GM12878 (cell line): ENCODE results near the gene SLC9C1. TPM values are rescaled to one million over a fixed set of nuclear protein-coding genes. Genes with fewer than 3 reads are reported as not detected.

Experiments used
- ATF3 ChIP-seq: IDR thresholded peaks from 2 replicates; pipeline ENCODE4 v1.6.1; 2011; ENCODE audit warnings: low read depth, mild to moderate bottlenecking, low read length, moderate library complexity, borderline replicate concordance; ENCODE audit errors: extremely low read depth
- BHLHE40 ChIP-seq, 2 experiments: fragments of 450-650 bp in 1 of 2; IDR thresholded peaks; 2 replicates each; pipeline ENCODE4 v1.6.1; 2011 to 2017; ENCODE audit warnings: low read depth in 2 of 2, borderline replicate concordance in 1 of 2, improper control_type of control experiment in 1 of 2, low read length in 1 of 2, mild to moderate bottlenecking in 1 of 2
- CBX3 ChIP-seq: fragments of 200-600 bp; sonication (generic); IDR thresholded peaks from 2 replicates; pipeline ENCODE4 v1.6.1; 2016; ENCODE audit warnings: low read depth, borderline replicate concordance
- CEBPB ChIP-seq, 2 experiments: fragments of 150-350 bp in 1 of 2; IDR thresholded peaks; 2 replicates each; pipeline ENCODE4 v1.6.1; 2012 to 2014; ENCODE audit warnings: low read depth in 2 of 2, low read length in 2 of 2, borderline replicate concordance in 1 of 2, inconsistent platforms in 1 of 2
- ETV6 ChIP-seq, 2 experiments: fragments of 450-650 bp in 1 of 2; IDR thresholded peaks in 1 of 2; conservative IDR thresholded peaks in 1 of 2; 2 replicates each; pipeline ENCODE4 v1.6.1; 2014; ENCODE audit warnings: antibody characterized with exemption in 1 of 2, borderline replicate concordance in 1 of 2, low read depth in 1 of 2, mild to moderate bottlenecking in 1 of 2, moderate library complexity in 1 of 2
- FOXK2 ChIP-seq: fragments of 450-650 bp; IDR thresholded peaks from 2 replicates; pipeline ENCODE4 v1.6.1; 2017; ENCODE audit warnings: mild to moderate bottlenecking, moderate library complexity
- FOXM1 ChIP-seq: IDR thresholded peaks from 2 replicates; pipeline ENCODE4 v1.6.1; 2012; ENCODE audit warnings: low read depth, mild to moderate bottlenecking, inconsistent platforms, low read length, moderate library complexity
- IKZF1 ChIP-seq: fragments of 450-650 bp; conservative IDR thresholded peaks from 2 replicates; pipeline ENCODE4 v1.6.1; 2017; ENCODE audit warnings: antibody characterized with exemption, mild to moderate bottlenecking
- IKZF2 ChIP-seq, 2 experiments: fragments of 450-650 bp; IDR thresholded peaks; 2 replicates each; pipeline ENCODE4 v1.6.1; 2017; ENCODE audit warnings: mild to moderate bottlenecking in 2 of 2, moderate library complexity in 2 of 2
- PKNOX1 ChIP-seq: fragments of 450-650 bp; IDR thresholded peaks from 2 replicates; pipeline ENCODE4 v1.6.1; 2016; ENCODE audit warnings: mild to moderate bottlenecking
- RBBP5 ChIP-seq: fragments of 200-600 bp; sonication (generic); conservative IDR thresholded peaks from 2 replicates; pipeline ENCODE4 v1.6.1; 2016
- RELB ChIP-seq: fragments of 450-650 bp; IDR thresholded peaks from 2 replicates; pipeline ENCODE4 v1.6.1; 2017; ENCODE audit warnings: low read depth, mild to moderate bottlenecking, moderate library complexity
- SMC3 ChIP-seq: IDR thresholded peaks from 2 replicates; pipeline ENCODE4 v1.6.1; 2011; ENCODE audit warnings: low read length, improper control_type of control experiment, borderline replicate concordance
- ZNF384 ChIP-seq: IDR thresholded peaks from 2 replicates; pipeline ENCODE4 v1.6.1; 2012; ENCODE audit warnings: low read depth, mild to moderate bottlenecking, low read length, improper control_type of control experiment, borderline replicate concordance
- polyA plus RNA-seq, 11 experiments: library from polyadenylated mRNA; depleted of rRNA in 4 of 11; unstranded in 6 of 11; stranded (reverse) in 5 of 11; fragments of >200 nt; fragmentation: Nextera tagmentation in 4 of 11; fragmentation: Illumina TruSeq in 1 of 11; extraction: Ambion mirVana in 4 of 11; extraction: Trizol in 1 of 11; gene quantifications; 1 replicate in 1 of 11; 2 replicates in 10 of 11; pipeline versions ENCODE4 v1.2.1 to v1.2.3, GENCODE V29; 2011 to 2016; ENCODE audit warnings: inconsistent platforms in 2 of 11, missing spikeins in 2 of 11, low read depth in 1 of 11
- total RNA-seq, 4 experiments: library from RNA; depleted of rRNA in 3 of 4; stranded (reverse); fragments of >200 nt in 3 of 4; fragmentation: Illumina TruSeq in 1 of 4; extraction: Trizol in 1 of 4; gene quantifications; 2 replicates each; pipeline versions ENCODE4 v1.2.1 to v1.2.3, GENCODE V29; 2013 to 2021
- TF ChIP-seq, protein P1 (sequence below): fragments of 450-650 bp; conservative IDR thresholded peaks from 2 replicates; pipeline ENCODE4 v1.6.1; 2017; ENCODE audit warnings: mild to moderate bottlenecking, moderate library complexity
- TF ChIP-seq, protein P2 (sequence below): fragments of 450-650 bp; formaldehyde crosslinking; IDR thresholded peaks from 2 replicates; pipeline ENCODE4 v1.5.0; 2022; ENCODE audit warnings: mild to moderate bottlenecking, missing genetic modification characterization

The SLC9C1 gene
- total and polyA plus RNA-seq, 10 of the 15 experiments (the other 5 are each of a cell fraction or from before 2014, with no cell fraction given): not detected

DNA sequence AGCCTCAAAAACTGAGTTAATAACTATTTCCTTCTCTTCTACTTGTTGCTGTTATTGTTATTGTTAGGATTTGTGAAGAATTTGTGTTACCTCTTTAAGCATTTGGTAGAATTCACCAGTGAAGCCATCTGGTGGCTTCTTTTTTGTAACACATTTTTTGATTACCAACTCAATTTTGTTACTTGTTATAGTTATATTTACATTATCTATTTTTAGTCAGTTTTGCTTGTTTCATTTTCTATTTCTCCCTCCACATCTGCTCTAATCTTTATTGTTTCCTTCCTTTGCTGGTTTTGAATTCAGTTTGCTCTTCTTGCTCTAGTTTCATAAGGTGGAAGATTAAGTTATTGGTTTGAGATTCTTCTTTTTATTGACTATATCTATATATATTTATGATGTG lies 3.7 kb upstream of the SLC9C1 start (continued):
- TF ChIP-seq RELB: no peak
- no peak for TF ChIP-seq PKNOX1
- no peak for TF ChIP-seq ATF3
- no peak for TF ChIP-seq IKZF2 (IDR thresholded peaks at IDR 0.05)
- TF ChIP-seq ETV6 (conservative IDR thresholded peaks at IDR 0.05 in 1 of 2, IDR thresholded peaks at IDR 0.05 in 1 of 2; ENCODE audit: borderline replicate concordance in 1 of 2, low read depth in 1 of 2): peak in 1 of 2 experiments; percentile 64; a peak in 2 of 4 replicates
- TF ChIP-seq SMC3: no peak
- TF ChIP-seq CEBPB (IDR thresholded peaks at IDR 0.05; ENCODE audit: borderline replicate concordance in 1 of 2, low read depth in 2 of 2, low read length in 2 of 2): 0 out of 4 replicates have a peak, but pooled peaks of 1 of the 2 experiments have one; percentile 30
- TF ChIP-seq, protein P1, sequence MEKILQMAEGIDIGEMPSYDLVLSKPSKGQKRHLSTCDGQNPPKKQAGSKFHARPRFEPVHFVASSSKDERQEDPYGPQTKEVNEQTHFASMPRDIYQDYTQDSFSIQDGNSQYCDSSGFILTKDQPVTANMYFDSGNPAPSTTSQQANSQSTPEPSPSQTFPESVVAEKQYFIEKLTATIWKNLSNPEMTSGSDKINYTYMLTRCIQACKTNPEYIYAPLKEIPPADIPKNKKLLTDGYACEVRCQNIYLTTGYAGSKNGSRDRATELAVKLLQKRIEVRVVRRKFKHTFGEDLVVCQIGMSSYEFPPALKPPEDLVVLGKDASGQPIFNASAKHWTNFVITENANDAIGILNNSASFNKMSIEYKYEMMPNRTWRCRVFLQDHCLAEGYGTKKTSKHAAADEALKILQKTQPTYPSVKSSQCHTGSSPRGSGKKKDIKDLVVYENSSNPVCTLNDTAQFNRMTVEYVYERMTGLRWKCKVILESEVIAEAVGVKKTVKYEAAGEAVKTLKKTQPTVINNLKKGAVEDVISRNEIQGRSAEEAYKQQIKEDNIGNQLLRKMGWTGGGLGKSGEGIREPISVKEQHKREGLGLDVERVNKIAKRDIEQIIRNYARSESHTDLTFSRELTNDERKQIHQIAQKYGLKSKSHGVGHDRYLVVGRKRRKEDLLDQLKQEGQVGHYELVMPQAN: no peak
- TF ChIP-seq, protein P2, sequence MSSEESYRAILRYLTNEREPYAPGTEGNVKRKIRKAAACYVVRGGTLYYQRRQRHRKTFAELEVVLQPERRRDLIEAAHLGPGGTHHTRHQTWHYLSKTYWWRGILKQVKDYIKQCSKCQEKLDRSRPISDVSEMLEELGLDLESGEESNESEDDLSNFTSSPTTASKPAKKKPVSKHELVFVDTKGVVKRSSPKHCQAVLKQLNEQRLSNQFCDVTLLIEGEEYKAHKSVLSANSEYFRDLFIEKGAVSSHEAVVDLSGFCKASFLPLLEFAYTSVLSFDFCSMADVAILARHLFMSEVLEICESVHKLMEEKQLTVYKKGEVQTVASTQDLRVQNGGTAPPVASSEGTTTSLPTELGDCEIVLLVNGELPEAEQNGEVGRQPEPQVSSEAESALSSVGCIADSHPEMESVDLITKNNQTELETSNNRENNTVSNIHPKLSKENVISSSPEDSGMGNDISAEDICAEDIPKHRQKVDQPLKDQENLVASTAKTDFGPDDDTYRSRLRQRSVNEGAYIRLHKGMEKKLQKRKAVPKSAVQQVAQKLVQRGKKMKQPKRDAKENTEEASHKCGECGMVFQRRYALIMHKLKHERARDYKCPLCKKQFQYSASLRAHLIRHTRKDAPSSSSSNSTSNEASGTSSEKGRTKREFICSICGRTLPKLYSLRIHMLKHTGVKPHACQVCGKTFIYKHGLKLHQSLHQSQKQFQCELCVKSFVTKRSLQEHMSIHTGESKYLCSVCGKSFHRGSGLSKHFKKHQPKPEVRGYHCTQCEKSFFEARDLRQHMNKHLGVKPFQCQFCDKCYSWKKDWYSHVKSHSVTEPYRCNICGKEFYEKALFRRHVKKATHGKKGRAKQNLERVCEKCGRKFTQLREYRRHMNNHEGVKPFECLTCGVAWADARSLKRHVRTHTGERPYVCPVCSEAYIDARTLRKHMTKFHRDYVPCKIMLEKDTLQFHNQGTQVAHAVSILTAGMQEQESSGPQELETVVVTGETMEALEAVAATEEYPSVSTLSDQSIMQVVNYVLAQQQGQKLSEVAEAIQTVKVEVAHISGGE (CRISPR knock-in tag): no peak
- TF ChIP-seq ZNF384: no peak
- TF ChIP-seq CBX3: no peak
- no peak for TF ChIP-seq RBBP5
- TF ChIP-seq BHLHE40 (IDR thresholded peaks at IDR 0.05; ENCODE audit: borderline replicate concordance in 1 of 2, low read depth in 2 of 2, low read length in 1 of 2): no peak
- TF ChIP-seq IKZF1: no peak
- TF ChIP-seq FOXM1: 0 out of 2 replicates have a peak, but pooled peaks have one; percentile 44
- TF ChIP-seq FOXK2: no peak
